Endothelial cell of umbilical vein (primary cell): Measurements from ENCODE around the gene ZNF142. TPM values are rescaled to one million over a fixed set of nuclear protein-coding genes. Genes with fewer than 3 reads are reported as not detected.
A peak's percentile ranks its signal among the peaks of the same experiment; 100 is the strongest.

ENCODE experiments used
- BruUV-seq: library from RNA; stranded (reverse); fragments of 400-500 nt; replicated peaks from 2 replicates; lab custom pipeline; 2021; lab: Mats Ljungman, UMichigan
- CTCF ChIA-PET: fragments of 300-600, 350-600 bp; sonication (Branson Sonifier 250); formaldehyde crosslinking; loops from one replicate; lab custom pipeline; 2021; ENCODE audit warnings: antibody characterized with exemption, inconsistent platforms; lab: Charles Lee
- POLR2A ChIA-PET: fragments of 300-600, 350-600 bp; sonication (Branson Sonifier 250); formaldehyde crosslinking; loops from one replicate; lab custom pipeline; 2021; ENCODE audit warnings: antibody characterized with exemption, inconsistent platforms; lab: Charles Lee
- DNase-seq: peaks from one replicate; pipeline ENCODE4 v3.0.0-alpha.2; 2011; ENCODE audit warnings: low read depth, low spot score
- FAIRE-seq: peaks from 2 replicates; lab custom pipeline; 2011; peaks lifted over from hg19 to GRCh38; lab: Jason Lieb, UNC
- H2AFZ ChIP-seq: 2 replicates; pipeline ENCODE4 v1.6.0; 2012; ENCODE audit warnings: low read depth, low read length, control low read depth, inconsistent platforms
- H3K27ac ChIP-seq: 2 replicates; pipeline ENCODE4 v1.5.1; 2011; ENCODE audit warnings: low read depth, mild to moderate bottlenecking, control low read depth, low read length, moderate library complexity; ENCODE audit not compliant: insufficient read depth
- H3K27me3 ChIP-seq, 2 experiments: 2 replicates each; pipeline versions ENCODE4 v1.6.0 to v1.6.1; 2011; ENCODE audit warnings: low read length in 2 of 2, mixed read lengths in 1 of 2; ENCODE audit not compliant: control insufficient read depth in 2 of 2, insufficient read depth in 2 of 2
- H3K36me3 ChIP-seq, 2 experiments: 2 replicates in 1 of 2; 3 replicates in 1 of 2; pipeline ENCODE4 v1.5.1; 2011; ENCODE audit warnings: low read length in 2 of 2, mild to moderate bottlenecking in 1 of 2, moderate library complexity in 1 of 2; ENCODE audit not compliant: control insufficient read depth in 2 of 2, insufficient read depth in 2 of 2; ENCODE audit errors: extremely low read depth in 1 of 2
- H3K4me1 ChIP-seq: 3 replicates; pipeline ENCODE4 v1.5.1; 2011; ENCODE audit warnings: mild to moderate bottlenecking, low read length; ENCODE audit not compliant: control insufficient read depth, insufficient read depth; ENCODE audit errors: extremely low read depth
- H3K4me2 ChIP-seq: 2 replicates; pipeline ENCODE4 v1.6.1; 2011; ENCODE audit warnings: low read length, control low read depth, mixed read lengths; ENCODE audit not compliant: insufficient read depth
- H3K4me3 ChIP-seq, 3 experiments: fragments of 200-600 bp in 1 of 3; sonication (generic), shearing (Covaris generic) in 1 of 3; replicated peaks in 1 of 3; 2 replicates each; pipeline ENCODE4 v1.5.1; 2011 to 2016; ENCODE audit warnings: control low read depth in 3 of 3, low read length in 3 of 3, mild to moderate bottlenecking in 2 of 3, inconsistent platforms in 1 of 3, low read depth in 1 of 3, moderate library complexity in 1 of 3; ENCODE audit not compliant: insufficient read depth in 1 of 3
- H3K79me2 ChIP-seq: 2 replicates; pipeline ENCODE4 v1.6.0; 2012; ENCODE audit warnings: low read length, inconsistent platforms; ENCODE audit not compliant: control insufficient read depth, insufficient read depth
- H3K9ac ChIP-seq: replicated peaks from 2 replicates; pipeline ENCODE3; 2011; ENCODE audit warnings: low read length, control low read depth; ENCODE audit not compliant: insufficient read depth; ENCODE audit errors: extremely low read depth
- H3K9me1 ChIP-seq: replicated peaks from 3 replicates; pipeline ENCODE4 v1.6.0; 2011; ENCODE audit warnings: mild to moderate bottlenecking, low read length; ENCODE audit not compliant: control insufficient read depth, insufficient read depth; ENCODE audit errors: extremely low read depth
- H3K9me3 ChIP-seq: replicated peaks from 2 replicates; pipeline ENCODE4 v1.5.1; 2012; ENCODE audit warnings: low read length, inconsistent platforms; ENCODE audit not compliant: control insufficient read depth, insufficient read depth
- H4K20me1 ChIP-seq: replicated peaks from 2 replicates; pipeline ENCODE3; 2011; ENCODE audit warnings: mild to moderate bottlenecking, low read length; ENCODE audit not compliant: control insufficient read depth, insufficient read depth; ENCODE audit errors: extremely low read depth
- EZH2 ChIP-seq: IDR thresholded peaks from 2 replicates; pipeline ENCODE4 v1.6.1; 2012; ENCODE audit warnings: borderline replicate concordance, low read depth, mild to moderate bottlenecking, moderate library complexity, low read length, inconsistent platforms; ENCODE audit not compliant: severe bottlenecking
- FOS ChIP-seq: IDR thresholded peaks from 2 replicates; pipeline ENCODE4 v1.6.1; 2011; ENCODE audit warnings: mild to moderate bottlenecking, low read length, moderate library complexity, borderline replicate concordance; ENCODE audit not compliant: insufficient read depth
- GATA2 ChIP-seq: IDR thresholded peaks from 2 replicates; pipeline ENCODE4 v1.7.0; 2011; ENCODE audit warnings: low read depth, mild to moderate bottlenecking, moderate library complexity, mixed read lengths, low read length; ENCODE audit not compliant: insufficient read length, insufficient read depth
- JUN ChIP-seq: IDR thresholded peaks from 2 replicates; pipeline ENCODE4 v1.6.1; 2011; ENCODE audit warnings: borderline replicate concordance, low read depth; ENCODE audit not compliant: insufficient read length, insufficient read depth
- MYC ChIP-seq: IDR thresholded peaks from one replicate; pipeline ENCODE4 v1.6.1; 2011; ENCODE audit warnings: mild to moderate bottlenecking, low read depth, low read length
- POLR2A ChIP-seq: IDR thresholded peaks from 2 replicates; pipeline ENCODE4 v1.6.1; 2012; ENCODE audit warnings: low read depth, mild to moderate bottlenecking, control low read depth, low read length
- POLR2AphosphoS5 ChIP-seq: IDR thresholded peaks from 2 replicates; pipeline ENCODE4 v1.6.1; 2012; ENCODE audit warnings: low read depth, mild to moderate bottlenecking, control low read depth, low read length, moderate library complexity; ENCODE audit not compliant: insufficient read depth
- dilution Hi-C: fragments of 300-500 bp; cut with MboI; formaldehyde crosslinking; loops from one replicate; pipeline ENCODE4 v1.15.0; 2019; ENCODE audit warnings: low sequenced_read_pairs; ENCODE audit not compliant: extremely low pct_ligation_motif_present
- intact Hi-C: fragments of 100-400 bp; cut with micrococcal nuclease; formaldehyde crosslinking; loops from one replicate; pipeline ENCODE4 v1.10.0; 2022
- polyA plus RNA-seq, 4 experiments: library from polyadenylated mRNA; depleted of rRNA in 3 of 4; stranded (reverse) in 3 of 4; unstranded in 1 of 4; fragments of >200 nt; gene quantifications; 2 replicates each; pipeline versions ENCODE4 v1.2.1 to v1.2.3, GENCODE V29; 2011 to 2012; ENCODE audit warnings: missing spikeins in 1 of 4
- total RNA-seq: library from RNA; stranded (reverse); gene quantifications from 2 replicates; pipeline ENCODE4 v1.2.3, GENCODE V29; 2021
- TF ChIP-seq, protein P1 (sequence below), 2 donors: IDR thresholded peaks; 1 replicate in 1 of 2; 2 replicates in 1 of 2; pipeline ENCODE4 v1.5.1; 2011; ENCODE audit warnings: low read length in 2 of 2, mild to moderate bottlenecking in 2 of 2, moderate library complexity in 2 of 2, control low read depth in 1 of 2, inconsistent platforms in 1 of 2, low read depth in 1 of 2; ENCODE audit not compliant: insufficient read depth in 1 of 2; ENCODE audit errors: extremely low read depth in 1 of 2
- TF ChIP-seq, protein P2 (sequence below): IDR thresholded peaks from 2 replicates; pipeline ENCODE4 v1.6.1; 2011; ENCODE audit not compliant: insufficient read depth, insufficient read length

ZNF142 gene
- total and polyA plus RNA-seq, 2 donors (not counting 3 experiments of a cell fraction or from before 2014, with no cell fraction given), result 14.5 to 34.5 TPM

DNA sequence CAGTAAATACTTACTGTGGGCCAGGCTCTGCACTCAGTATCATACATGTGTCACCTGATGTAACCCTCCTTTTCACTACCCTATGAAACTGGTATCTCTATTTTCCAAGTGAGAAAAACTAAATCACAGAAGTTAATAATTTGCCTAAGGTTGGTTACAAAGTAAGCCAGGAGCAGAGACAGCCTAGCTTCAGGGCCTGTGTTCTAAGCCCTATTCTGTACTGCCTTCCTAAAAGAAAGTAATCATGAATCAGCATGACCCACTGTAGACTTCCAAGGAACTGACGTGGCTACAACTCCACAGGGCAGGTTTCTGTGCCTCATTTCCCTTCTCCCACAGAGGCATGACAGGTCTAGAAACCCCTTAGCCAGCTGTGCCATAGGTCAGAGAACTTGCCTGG, 14.3 kb downstream of the ZNF142 start:
- POLR2A ChIA-PET, result interaction anchor here (1.2 kb wide), 1 partner anchor 9 kb away, joined by 3 read pairs; no protein-coding TSS in a partner anchor

DNA sequence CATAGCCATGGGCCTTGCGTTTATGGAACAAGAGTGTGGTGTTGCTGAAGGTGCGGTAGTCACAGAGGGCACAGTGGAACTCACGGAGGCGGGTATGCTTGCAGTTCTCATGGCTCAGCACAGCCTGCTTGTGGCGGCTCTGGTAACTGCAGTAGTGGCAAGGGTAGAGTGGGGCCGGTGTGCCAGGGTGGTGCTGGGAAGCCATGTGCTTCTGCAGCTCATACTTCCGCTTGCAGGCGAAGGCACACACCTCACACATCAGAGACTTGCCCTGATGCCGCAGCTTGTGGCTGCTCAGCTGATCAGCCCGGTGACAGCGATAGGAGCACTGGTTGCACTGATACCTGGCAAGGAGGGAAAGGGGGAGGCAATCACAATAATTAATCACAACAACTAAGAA, 14.7 kb downstream of the ZNF142 start:
- no peaks in the 10 kb centered on the region for H3K9me3 ChIP-seq
- peaks cover 26 to 56% of the 10 kb centered on the region in 2 experiments for H3K36me3 ChIP-seq
- no peak overlapping the region for H3K9ac ChIP-seq
- peaks cover 6% of the 10 kb centered on the region for H3K4me1 ChIP-seq
- dilution Hi-C loops, result loop anchor here (5.0 kb wide), 1 partner anchor 77 kb away; the partner anchor contains the start of genes CNOT9 and USP37
- ChIA-PET POLR2A (no interaction called here), CTCF (no interaction called here)
- TF ChIP-seq FOS (no peak), GATA2 (no peak), POLR2AphosphoS5 (no peak), MYC (no peak), POLR2A (no peak), JUN (no peak)
- TF ChIP-seq, protein P1, sequence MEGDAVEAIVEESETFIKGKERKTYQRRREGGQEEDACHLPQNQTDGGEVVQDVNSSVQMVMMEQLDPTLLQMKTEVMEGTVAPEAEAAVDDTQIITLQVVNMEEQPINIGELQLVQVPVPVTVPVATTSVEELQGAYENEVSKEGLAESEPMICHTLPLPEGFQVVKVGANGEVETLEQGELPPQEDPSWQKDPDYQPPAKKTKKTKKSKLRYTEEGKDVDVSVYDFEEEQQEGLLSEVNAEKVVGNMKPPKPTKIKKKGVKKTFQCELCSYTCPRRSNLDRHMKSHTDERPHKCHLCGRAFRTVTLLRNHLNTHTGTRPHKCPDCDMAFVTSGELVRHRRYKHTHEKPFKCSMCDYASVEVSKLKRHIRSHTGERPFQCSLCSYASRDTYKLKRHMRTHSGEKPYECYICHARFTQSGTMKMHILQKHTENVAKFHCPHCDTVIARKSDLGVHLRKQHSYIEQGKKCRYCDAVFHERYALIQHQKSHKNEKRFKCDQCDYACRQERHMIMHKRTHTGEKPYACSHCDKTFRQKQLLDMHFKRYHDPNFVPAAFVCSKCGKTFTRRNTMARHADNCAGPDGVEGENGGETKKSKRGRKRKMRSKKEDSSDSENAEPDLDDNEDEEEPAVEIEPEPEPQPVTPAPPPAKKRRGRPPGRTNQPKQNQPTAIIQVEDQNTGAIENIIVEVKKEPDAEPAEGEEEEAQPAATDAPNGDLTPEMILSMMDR (IDR thresholded peaks at IDR 0.05; ENCODE audit: extremely low read depth in 1 of 2, insufficient read depth in 1 of 2, low read depth in 1 of 2, low read length in 2 of 2), result no peak
- TF ChIP-seq, protein P2, sequence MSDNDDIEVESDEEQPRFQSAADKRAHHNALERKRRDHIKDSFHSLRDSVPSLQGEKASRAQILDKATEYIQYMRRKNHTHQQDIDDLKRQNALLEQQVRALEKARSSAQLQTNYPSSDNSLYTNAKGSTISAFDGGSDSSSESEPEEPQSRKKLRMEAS, result no peak
- intact Hi-C loops, result loop anchor here (5.0 kb wide), 1 partner anchor 372 kb away; the partner anchor contains the start of genes AAMP and PNKD
- no peak overlapping the region for H3K4me3 ChIP-seq
- H3K9me1 ChIP-seq, result no peaks in the 10 kb centered on the region
- H2AFZ ChIP-seq, result no peak overlapping the region
- H3K4me2 ChIP-seq, result no peak overlapping the region
- no peak for DNase-seq
- peaks cover 9% of the 10 kb centered on the region for H3K79me2 ChIP-seq
- H3K27ac ChIP-seq, result peak overlapping the region; percentile 23
- no peaks in the 10 kb centered on the region for H3K27me3 ChIP-seq
- no TSS peak for BruUV-seq
- FAIRE-seq, result no peak
- no peaks in the 10 kb centered on the region for H4K20me1 ChIP-seq

More for the DNA sequence above, 14.3 kb downstream of the ZNF142 start:
- H4K20me1 ChIP-seq, result no peaks in the 10 kb centered on the region
- TF ChIP-seq EZH2, result no peak
- peak; percentile 19 for TF ChIP-seq POLR2AphosphoS5
- TF ChIP-seq GATA2, result no peak
- CTCF ChIA-PET, result no interaction called here
- H3K4me3 ChIP-seq, result no peak overlapping the region
- H2AFZ ChIP-seq, result no peak overlapping the region
- H3K27ac ChIP-seq, result peak overlapping the region; percentile 23
- no peaks in the 10 kb centered on the region for H3K9me1 ChIP-seq
- FAIRE-seq (peak; percentile 58), DNase-seq (peak; percentile 39)
- H3K9me3 ChIP-seq, result no peaks in the 10 kb centered on the region
- intact Hi-C loops (loop anchor here (5.0 kb wide), 1 partner anchor 373 kb away; the partner anchor contains the start of genes AAMP and PNKD), dilution Hi-C loops (loop anchor here (5.0 kb wide), 1 partner anchor 78 kb away; the partner anchor contains the start of genes CNOT9 and USP37)
- H3K79me2 ChIP-seq, result peaks cover 9% of the 10 kb centered on the region
- H3K36me3 ChIP-seq, result peaks cover 24 to 54% of the 10 kb centered on the region in 2 experiments
- no TSS peak for BruUV-seq
- no peaks in the 10 kb centered on the region for H3K27me3 ChIP-seq
- no peak overlapping the region for H3K4me2 ChIP-seq
- no peak overlapping the region for H3K9ac ChIP-seq
- H3K4me1 ChIP-seq, result peaks cover 6% of the 10 kb centered on the region
